Measurements from ENCODE around the gene FOXL3. TPM values are rescaled to one million over a fixed set of nuclear protein-coding genes. Genes with fewer than 3 reads are reported as not detected.

FOXL3 gene
- total and polyA plus RNA-seq, 7 donors: not detected

- 58 to 70% (median 69%) methylated on average over 31 of the region's 31 CpGs for WGBS, 3 donors
- Histone ChIP-seq H3K27me3 (ENCODE audit: insufficient read depth in 3 of 3, low read length in 2 of 3) (peaks cover 0 to 5% (median 0%) of the 10 kb centered on the region in 3 donors), H3K4me3 (no peak overlapping the region), H3K36me3 (ENCODE audit: insufficient read depth in 1 of 2, low read depth in 1 of 2) (no peaks in the 10 kb centered on the region), H3K9me3 (no peaks in the 10 kb centered on the region), H3K4me1 (peaks cover 5% of the 10 kb centered on the region), H3K27ac (no peak overlapping the region)
- ATAC-seq (no peak), DNase-seq (peak in 1 of 2 donors; percentile 27)
- intact Hi-C loops (cut with DNase I): loop anchor here in 1 of 2 donors (10.0 kb wide), 1 partner anchor 224 kb away; no protein-coding TSS in a partner anchor
- TF ChIP-seq, protein P1, sequence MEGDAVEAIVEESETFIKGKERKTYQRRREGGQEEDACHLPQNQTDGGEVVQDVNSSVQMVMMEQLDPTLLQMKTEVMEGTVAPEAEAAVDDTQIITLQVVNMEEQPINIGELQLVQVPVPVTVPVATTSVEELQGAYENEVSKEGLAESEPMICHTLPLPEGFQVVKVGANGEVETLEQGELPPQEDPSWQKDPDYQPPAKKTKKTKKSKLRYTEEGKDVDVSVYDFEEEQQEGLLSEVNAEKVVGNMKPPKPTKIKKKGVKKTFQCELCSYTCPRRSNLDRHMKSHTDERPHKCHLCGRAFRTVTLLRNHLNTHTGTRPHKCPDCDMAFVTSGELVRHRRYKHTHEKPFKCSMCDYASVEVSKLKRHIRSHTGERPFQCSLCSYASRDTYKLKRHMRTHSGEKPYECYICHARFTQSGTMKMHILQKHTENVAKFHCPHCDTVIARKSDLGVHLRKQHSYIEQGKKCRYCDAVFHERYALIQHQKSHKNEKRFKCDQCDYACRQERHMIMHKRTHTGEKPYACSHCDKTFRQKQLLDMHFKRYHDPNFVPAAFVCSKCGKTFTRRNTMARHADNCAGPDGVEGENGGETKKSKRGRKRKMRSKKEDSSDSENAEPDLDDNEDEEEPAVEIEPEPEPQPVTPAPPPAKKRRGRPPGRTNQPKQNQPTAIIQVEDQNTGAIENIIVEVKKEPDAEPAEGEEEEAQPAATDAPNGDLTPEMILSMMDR (IDR thresholded peaks at IDR 0.05): no peak
These were observed 50.4 kb downstream of the FOXL3 start for GRCh38 chr7:340200-340937.

Other genes starting within 250 kb of the FOXL3 start
- gene FAM20C, start 97.6 kb upstream of the FOXL3 start, total RNA-seq: 10 to 100 TPM; 28.1 to 47.6 (median 43.6) TPM
- gene FAM20C, start 97.6 kb upstream of the FOXL3 start, polyA plus RNA-seq: 10 to 100 TPM; 15.6 to 18.3 (median 16.5) TPM
- 10 to 100 TPM; 13.9 to 30.4 (median 19.2) TPM for gene PDGFA, start 229.7 kb downstream of the FOXL3 start, total RNA-seq
- 10 to 100 TPM in 2 of 3 donors, 1 to 10 TPM in 1; 9.1 to 24.4 (median 15.3) TPM for gene PDGFA, start 229.7 kb downstream of the FOXL3 start, polyA plus RNA-seq

Data from psoas muscle (tissue), 8 donors.